SK-N-SH (cell line): Measurements from ENCODE around the gene EEF1AKMT1. TPM values are rescaled to one million over a fixed set of nuclear protein-coding genes. Genes with fewer than 3 reads are reported as not detected.

Experiments
- CTCF ChIA-PET: fragments of 300-600, 350-600 bp; formaldehyde crosslinking; extraction: SDS; loops from one replicate; lab custom pipeline; 2021; lab: Yijun Ruan, JAX
- POLR2A ChIA-PET: fragments of 350-600 bp; sonication (Branson Sonifier 250); formaldehyde crosslinking; extraction: SDS; loops from one replicate; lab custom pipeline; 2020; ENCODE audit warnings: antibody characterized with exemption, inconsistent platforms; lab: Yijun Ruan, JAX
- DNase-seq: peaks from one replicate; pipeline ENCODE4 v3.0.0; 2012
- H2AFZ ChIP-seq: fragments of 200-600 bp; sonication (generic); 2 replicates; pipeline ENCODE4 v1.8.1; 2016; ENCODE audit warnings: antibody characterized with exemption, mild to moderate bottlenecking, low read depth
- H3F3A ChIP-seq: fragments of 200-600 bp; sonication (generic); replicated peaks from 2 replicates; pipeline ENCODE3; 2016; ENCODE audit warnings: antibody characterized with exemption, mild to moderate bottlenecking; ENCODE audit not compliant: insufficient read depth
- H3K27ac ChIP-seq, 2 experiments: fragments of 200-500 bp in 1 of 2; fragments of 200-600 bp in 1 of 2; sonication (Bioruptor generic) in 1 of 2; sonication (generic), shearing (Covaris generic) in 1 of 2; 2 replicates each; pipeline versions ENCODE4 v1.5.1 to v1.6.1; 2014 to 2016; ENCODE audit warnings: low read depth in 2 of 2, inconsistent platforms in 1 of 2, low read length in 1 of 2, mild to moderate bottlenecking in 1 of 2, mixed read lengths in 1 of 2
- H3K27me3 ChIP-seq: fragments of 200-600 bp; sonication (generic), shearing (Covaris generic); 2 replicates; pipeline ENCODE4 v1.6.1; 2016; ENCODE audit warnings: mixed run types; ENCODE audit not compliant: insufficient read depth
- H3K36me3 ChIP-seq, 2 experiments: fragments of 200-500 bp in 1 of 2; fragments of 200-600 bp in 1 of 2; sonication (Bioruptor generic) in 1 of 2; sonication (generic) in 1 of 2; replicated peaks in 1 of 2; 2 replicates each; pipeline versions ENCODE3 to v1.5.1; 2014 to 2016; ENCODE audit warnings: low read length in 1 of 2, mild to moderate bottlenecking in 1 of 2; ENCODE audit not compliant: insufficient read depth in 2 of 2, control insufficient read depth in 1 of 2
- H3K4me1 ChIP-seq, 2 experiments: fragments of 200-500 bp in 1 of 2; fragments of 200-600 bp in 1 of 2; sonication (Bioruptor generic) in 1 of 2; sonication (generic), shearing (Covaris generic) in 1 of 2; 2 replicates each; pipeline versions ENCODE4 v1.5.1 to v1.6.1; 2014 to 2016; ENCODE audit warnings: low read depth in 1 of 2, low read length in 1 of 2, mixed run types in 1 of 2; ENCODE audit not compliant: insufficient read depth in 2 of 2, control insufficient read depth in 1 of 2
- H3K4me2 ChIP-seq: fragments of 200-600 bp; sonication (generic), shearing (Covaris generic); 2 replicates; pipeline ENCODE4 v1.6.1; 2017; ENCODE audit warnings: mixed run types
- H3K4me3 ChIP-seq, 2 experiments: fragments of 200-500 bp in 1 of 2; fragments of 200-600 bp in 1 of 2; sonication (Bioruptor generic) in 1 of 2; sonication (generic), shearing (Covaris generic) in 1 of 2; 2 replicates each; pipeline versions ENCODE4 v1.5.1 to v1.8.1; 2014 to 2016; ENCODE audit warnings: low read depth in 2 of 2, inconsistent platforms in 1 of 2, low read length in 1 of 2, mild to moderate bottlenecking in 1 of 2, mixed read lengths in 1 of 2, moderate library complexity in 1 of 2
- H3K79me2 ChIP-seq: fragments of 200-600 bp; sonication (generic); 2 replicates; pipeline ENCODE4 v1.8.1; 2017; ENCODE audit warnings: mild to moderate bottlenecking; ENCODE audit not compliant: insufficient read depth
- H3K9ac ChIP-seq: fragments of 200-600 bp; sonication (generic); 2 replicates; pipeline ENCODE4 v1.6.1; 2017; ENCODE audit warnings: mixed run types
- H3K9me2 ChIP-seq: fragments of 200-600 bp; sonication (generic); 2 replicates; pipeline ENCODE4 v1.6.1; 2017; ENCODE audit warnings: mixed run types
- H3K9me3 ChIP-seq: fragments of 200-600 bp; sonication (generic); 2 replicates; pipeline ENCODE4 v1.6.1; 2017; ENCODE audit warnings: mixed run types, mild to moderate bottlenecking, moderate library complexity
- H4K20me1 ChIP-seq: fragments of 200-600 bp; sonication (generic); 2 replicates; pipeline ENCODE4 v1.6.1; 2017; ENCODE audit warnings: mild to moderate bottlenecking, mixed run types; ENCODE audit not compliant: insufficient read depth
- EZH2phosphoT487 ChIP-seq: fragments of 200-600 bp; sonication (generic); IDR thresholded peaks from 2 replicates; pipeline ENCODE4 v1.6.1; 2017; ENCODE audit warnings: low read depth, mixed run types, mild to moderate bottlenecking, antibody characterized with exemption, moderate library complexity, borderline replicate concordance
- MEF2A ChIP-seq: IDR thresholded peaks from 2 replicates; pipeline ENCODE4 v1.4.0; 2012; ENCODE audit warnings: low read depth, borderline replicate concordance
- MXI1 ChIP-seq: IDR thresholded peaks from 2 replicates; pipeline ENCODE4 v1.6.1; 2012; ENCODE audit warnings: mild to moderate bottlenecking, low read depth, low read length, improper control_type of control experiment
- NRF1 ChIP-seq: IDR thresholded peaks from 2 replicates; pipeline ENCODE4 v1.6.1; 2012; ENCODE audit warnings: low read depth, mild to moderate bottlenecking, low read length
- POLR2AphosphoS5 ChIP-seq: IDR thresholded peaks from 2 replicates; pipeline ENCODE4 v1.6.1; 2012; ENCODE audit warnings: low read depth, low read length
- RCOR1 ChIP-seq: fragments of 150-350 bp; IDR thresholded peaks from 2 replicates; pipeline ENCODE4 v1.6.1; 2017; ENCODE audit warnings: antibody characterized with exemption, low read length
- RXRA ChIP-seq: IDR thresholded peaks from 2 replicates; pipeline ENCODE4 v1.4.0; 2012; ENCODE audit warnings: low read depth, mild to moderate bottlenecking, borderline replicate concordance
- TEAD4 ChIP-seq: IDR thresholded peaks from 2 replicates; pipeline ENCODE4 v1.4.0; 2012; ENCODE audit warnings: mild to moderate bottlenecking, borderline replicate concordance; ENCODE audit not compliant: insufficient read depth
- WGBS: methylation state at CpG from one replicate; pipeline ENCODE4 v1.1.6; 2017; ENCODE audit warnings: low lambda C conversion rate; 5-methylcytosine and 5-hydroxymethylcytosine counted together
- polyA plus RNA-seq, 3 experiments: library from polyadenylated mRNA; depleted of rRNA; stranded (reverse); fragments of >200 nt; gene quantifications; 2 replicates each; pipeline ENCODE4 v1.2.3, GENCODE V29; 2012
- TF ChIP-seq, protein P1 (sequence below): fragments of 150-350 bp; IDR thresholded peaks from 2 replicates; pipeline ENCODE4 v1.6.1; 2017; ENCODE audit warnings: antibody characterized with exemption, low read length, low read depth, borderline replicate concordance
- TF ChIP-seq, protein P2 (sequence below): IDR thresholded peaks from 2 replicates; pipeline ENCODE4 v1.4.0; 2012; ENCODE audit warnings: low read depth, borderline replicate concordance
- TF ChIP-seq, protein P3 (sequence below): IDR thresholded peaks from 2 replicates; pipeline ENCODE4 v1.4.0; 2012; ENCODE audit warnings: low read depth, borderline replicate concordance
- TF ChIP-seq, protein P4 (sequence below): IDR thresholded peaks from 2 replicates; pipeline ENCODE4; 2012

EEF1AKMT1 gene
- polyA plus RNA-seq, 1 of the 3 experiments (the other 2 are of a cell fraction): 4.2 TPM

DNA sequence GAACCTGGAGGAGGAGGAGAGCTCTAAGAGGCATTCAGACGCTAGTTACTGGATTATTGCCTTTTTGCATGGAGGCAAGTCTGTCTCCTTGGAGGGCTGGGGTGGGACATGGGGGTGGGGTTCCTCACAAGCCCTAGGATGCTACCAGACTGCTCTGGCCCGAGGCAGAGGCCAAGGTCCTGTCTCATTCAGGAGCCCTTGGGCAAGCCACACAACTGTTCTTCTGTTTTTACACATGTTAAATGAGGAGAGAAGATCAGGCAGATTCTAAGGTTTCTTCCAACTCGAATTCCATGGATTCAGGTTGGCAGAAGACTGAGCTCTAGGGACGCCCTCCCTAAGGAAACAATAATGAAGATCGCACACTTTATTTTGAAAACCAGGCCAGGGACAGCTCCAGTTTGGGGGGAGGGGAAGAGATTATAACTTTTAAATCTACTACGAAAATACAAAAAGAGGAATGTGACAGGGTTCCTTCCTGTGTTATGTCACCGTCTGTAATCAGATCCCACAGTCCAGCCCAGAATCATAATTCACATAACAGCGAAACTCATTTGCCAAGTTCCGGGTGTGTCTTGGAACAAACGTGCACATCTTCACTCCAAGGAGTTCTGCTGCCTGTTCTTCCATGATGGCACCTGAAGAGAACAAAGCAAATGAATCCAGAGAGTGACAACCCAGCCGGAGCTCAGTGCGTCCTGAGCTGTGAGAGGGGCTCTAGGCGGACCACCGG, 45.0 kb downstream of the EEF1AKMT1 start:
- no peak overlapping the region for H3K4me3 ChIP-seq
- CTCF ChIA-PET: interaction anchor here (1.9 to 2.4 kb wide), 2 partner anchors 17 to 100 kb away, joined by 5 to 10 read pairs; no protein-coding TSS in a partner anchor
- no peaks in the 10 kb centered on the region for H3F3A ChIP-seq
- no peaks in the 10 kb centered on the region for H3K9me3 ChIP-seq
- H3K27ac ChIP-seq: no peak overlapping the region
- no peak for DNase-seq
- no peak overlapping the region for H2AFZ ChIP-seq
- no peaks in the 10 kb centered on the region for H3K79me2 ChIP-seq
- POLR2A ChIA-PET: no interaction called here
- no peaks in the 10 kb centered on the region for H3K36me3 ChIP-seq
- H3K9ac ChIP-seq: no peak overlapping the region
- no peaks in the 10 kb centered on the region for H3K9me2 ChIP-seq
- H3K27me3 ChIP-seq: no peaks in the 10 kb centered on the region
- 83% methylated on average over 14 of the region's 14 CpGs for whole genome bisulfite sequencing
- no peaks in the 10 kb centered on the region for H4K20me1 ChIP-seq
- H3K4me2 ChIP-seq: no peak overlapping the region
- TF ChIP-seq NRF1 (no peak), MXI1 (no peak), TEAD4 (no peak), RXRA (no peak), EZH2phosphoT487 (no peak), MEF2A (no peak), RCOR1 (no peak), POLR2AphosphoS5 (no peak)
- TF ChIP-seq, protein P1, sequence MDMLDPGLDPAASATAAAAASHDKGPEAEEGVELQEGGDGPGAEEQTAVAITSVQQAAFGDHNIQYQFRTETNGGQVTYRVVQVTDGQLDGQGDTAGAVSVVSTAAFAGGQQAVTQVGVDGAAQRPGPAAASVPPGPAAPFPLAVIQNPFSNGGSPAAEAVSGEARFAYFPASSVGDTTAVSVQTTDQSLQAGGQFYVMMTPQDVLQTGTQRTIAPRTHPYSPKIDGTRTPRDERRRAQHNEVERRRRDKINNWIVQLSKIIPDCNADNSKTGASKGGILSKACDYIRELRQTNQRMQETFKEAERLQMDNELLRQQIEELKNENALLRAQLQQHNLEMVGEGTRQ: no peak
- TF ChIP-seq, protein P2, sequence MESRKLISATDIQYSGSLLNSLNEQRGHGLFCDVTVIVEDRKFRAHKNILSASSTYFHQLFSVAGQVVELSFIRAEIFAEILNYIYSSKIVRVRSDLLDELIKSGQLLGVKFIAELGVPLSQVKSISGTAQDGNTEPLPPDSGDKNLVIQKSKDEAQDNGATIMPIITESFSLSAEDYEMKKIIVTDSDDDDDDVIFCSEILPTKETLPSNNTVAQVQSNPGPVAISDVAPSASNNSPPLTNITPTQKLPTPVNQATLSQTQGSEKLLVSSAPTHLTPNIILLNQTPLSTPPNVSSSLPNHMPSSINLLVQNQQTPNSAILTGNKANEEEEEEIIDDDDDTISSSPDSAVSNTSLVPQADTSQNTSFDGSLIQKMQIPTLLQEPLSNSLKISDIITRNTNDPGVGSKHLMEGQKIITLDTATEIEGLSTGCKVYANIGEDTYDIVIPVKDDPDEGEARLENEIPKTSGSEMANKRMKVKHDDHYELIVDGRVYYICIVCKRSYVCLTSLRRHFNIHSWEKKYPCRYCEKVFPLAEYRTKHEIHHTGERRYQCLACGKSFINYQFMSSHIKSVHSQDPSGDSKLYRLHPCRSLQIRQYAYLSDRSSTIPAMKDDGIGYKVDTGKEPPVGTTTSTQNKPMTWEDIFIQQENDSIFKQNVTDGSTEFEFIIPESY: no peak
- TF ChIP-seq, protein P3, sequence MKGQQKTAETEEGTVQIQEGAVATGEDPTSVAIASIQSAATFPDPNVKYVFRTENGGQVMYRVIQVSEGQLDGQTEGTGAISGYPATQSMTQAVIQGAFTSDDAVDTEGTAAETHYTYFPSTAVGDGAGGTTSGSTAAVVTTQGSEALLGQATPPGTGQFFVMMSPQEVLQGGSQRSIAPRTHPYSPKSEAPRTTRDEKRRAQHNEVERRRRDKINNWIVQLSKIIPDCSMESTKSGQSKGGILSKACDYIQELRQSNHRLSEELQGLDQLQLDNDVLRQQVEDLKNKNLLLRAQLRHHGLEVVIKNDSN: no peak
- TF ChIP-seq, protein P4, sequence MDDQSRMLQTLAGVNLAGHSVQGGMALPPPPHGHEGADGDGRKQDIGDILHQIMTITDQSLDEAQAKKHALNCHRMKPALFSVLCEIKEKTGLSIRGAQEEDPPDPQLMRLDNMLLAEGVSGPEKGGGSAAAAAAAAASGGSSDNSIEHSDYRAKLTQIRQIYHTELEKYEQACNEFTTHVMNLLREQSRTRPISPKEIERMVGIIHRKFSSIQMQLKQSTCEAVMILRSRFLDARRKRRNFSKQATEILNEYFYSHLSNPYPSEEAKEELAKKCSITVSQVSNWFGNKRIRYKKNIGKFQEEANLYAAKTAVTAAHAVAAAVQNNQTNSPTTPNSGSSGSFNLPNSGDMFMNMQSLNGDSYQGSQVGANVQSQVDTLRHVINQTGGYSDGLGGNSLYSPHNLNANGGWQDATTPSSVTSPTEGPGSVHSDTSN: no peak
- TF ChIP-seq, all 33 proteins: peak for 0
- no peaks in the 10 kb centered on the region for H3K4me1 ChIP-seq
